ENCODE measurements around the gene AATK. TPM values are rescaled to one million over a fixed set of nuclear protein-coding genes. Genes with fewer than 3 reads are reported as not detected.
"Not testable (repeated sequence)": the region's sequence is repeated elsewhere in the genome, so short reads cannot be mapped to it uniquely, and the experiment has no call there.

Gene AATK
- total RNA-seq, 2 donors from 2014 or later, result 3.4 to 37.0 TPM

DNA sequence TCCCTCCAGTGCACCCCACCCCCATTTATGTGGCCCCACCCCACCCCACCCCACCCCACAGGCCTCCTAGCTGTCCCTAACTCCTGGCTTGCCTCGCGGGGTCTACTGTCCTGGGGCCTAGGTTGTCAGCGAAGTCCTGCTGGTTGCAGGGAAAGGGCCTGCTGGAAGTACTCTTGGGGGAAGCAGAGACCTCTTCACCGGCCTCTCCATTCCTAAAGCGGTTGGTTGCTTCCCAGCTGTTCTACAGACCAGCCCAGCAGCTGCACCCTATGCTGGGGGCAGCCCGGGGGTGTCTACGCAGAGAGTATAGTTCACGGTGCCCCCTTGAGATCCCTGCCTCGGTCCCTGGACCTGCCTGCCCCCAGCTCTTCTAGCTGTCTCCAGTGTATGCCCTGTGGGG is 74.9 kb downstream of the AATK start:
- DNase-seq (no peak), ATAC-seq (no peak)
- intact Hi-C loops (cut with DNase I, micrococcal nuclease), result loop anchor here in 1 of 2 donors (10.0 kb wide), 1 partner anchor 66 kb away; no protein-coding TSS in a partner anchor

DNA sequence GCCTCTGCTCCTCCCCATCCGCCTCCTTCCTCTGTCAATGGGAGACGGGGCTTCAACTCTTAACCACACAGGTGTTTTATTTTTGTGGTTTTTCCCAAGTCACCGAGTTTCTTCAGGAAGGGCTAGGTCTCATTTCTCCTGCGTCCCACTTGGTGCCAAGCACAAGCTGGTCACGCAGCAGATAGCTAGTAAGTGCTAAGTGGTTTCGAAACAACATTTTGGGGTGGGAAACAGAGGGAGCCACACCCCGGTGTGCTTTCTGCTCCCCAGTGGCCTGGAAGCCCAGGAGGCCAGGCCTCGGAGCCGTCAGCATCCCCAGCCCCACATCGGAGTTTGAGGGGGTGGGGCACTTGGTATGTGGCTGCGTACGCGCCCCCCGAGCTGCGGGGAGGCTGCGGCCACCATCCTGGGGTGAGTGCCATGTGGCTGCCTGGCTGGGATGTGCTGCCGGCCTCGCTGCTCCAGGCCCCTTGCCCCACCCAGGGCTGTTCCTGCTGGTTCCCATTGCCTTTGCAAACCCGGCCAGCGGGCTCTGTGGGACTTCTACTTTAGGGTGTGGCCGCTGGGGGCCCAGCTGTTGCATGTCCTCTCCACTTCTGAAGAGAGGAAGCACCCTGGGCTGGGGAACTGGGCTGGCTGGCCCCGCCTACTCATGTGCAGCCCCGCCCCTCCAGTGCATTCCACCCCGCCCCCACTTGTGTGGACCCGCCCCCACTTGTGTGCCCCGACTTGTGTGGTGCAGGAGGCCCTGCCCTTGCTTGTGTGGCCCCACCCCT is 75.5 kb downstream of the AATK start:
- ATAC-seq, result peak; percentile 76
- DNase-seq, result peak; percentile 70 to 72
- intact Hi-C loops (cut with DNase I, micrococcal nuclease), result loop anchor here in 1 of 2 donors (10.0 kb wide), 1 partner anchor 66 kb away; no protein-coding TSS in a partner anchor

DNA sequence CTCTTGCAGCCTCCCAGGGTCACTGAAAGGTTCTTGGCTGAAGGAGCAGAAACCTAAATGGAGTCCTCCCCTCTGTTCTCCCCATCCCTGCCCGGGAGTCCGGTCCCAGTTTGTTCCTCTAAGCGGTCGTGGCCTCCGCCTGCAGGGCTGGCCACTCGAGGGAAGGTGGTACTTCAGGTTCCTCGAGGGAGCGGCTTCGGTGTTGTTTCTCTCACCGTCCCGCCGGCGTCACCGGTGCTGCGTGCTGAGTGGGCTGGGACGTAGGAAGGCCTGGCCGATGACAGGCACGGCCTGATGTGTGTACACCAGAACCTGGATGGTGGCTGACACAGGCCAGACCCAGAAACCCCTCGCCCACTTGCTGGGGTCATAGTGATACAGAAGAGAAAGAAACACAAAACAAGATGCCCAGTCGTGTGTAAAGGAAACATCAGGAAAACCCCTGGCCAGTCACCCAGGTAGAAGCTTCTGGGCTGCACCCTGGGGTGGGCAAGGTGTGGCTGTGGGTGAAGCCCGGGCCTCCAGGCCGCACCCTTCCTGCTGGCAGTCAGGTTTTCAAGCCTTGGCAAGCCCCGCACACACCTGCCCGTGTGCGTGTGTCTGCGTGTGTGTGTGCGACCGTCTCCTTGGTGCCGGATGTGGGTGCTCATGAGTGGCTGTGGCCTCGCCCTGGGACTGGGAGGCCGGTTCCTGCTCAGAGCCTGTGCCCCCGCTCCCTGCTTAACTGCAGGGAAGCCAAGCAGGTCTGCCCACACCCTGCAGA is 79.1 kb downstream of the AATK start:
- intact Hi-C loops (cut with DNase I, micrococcal nuclease), result no loop called here
- peak; percentile 73 for ATAC-seq
- peak; percentile 62 to 67 for DNase-seq

DNA sequence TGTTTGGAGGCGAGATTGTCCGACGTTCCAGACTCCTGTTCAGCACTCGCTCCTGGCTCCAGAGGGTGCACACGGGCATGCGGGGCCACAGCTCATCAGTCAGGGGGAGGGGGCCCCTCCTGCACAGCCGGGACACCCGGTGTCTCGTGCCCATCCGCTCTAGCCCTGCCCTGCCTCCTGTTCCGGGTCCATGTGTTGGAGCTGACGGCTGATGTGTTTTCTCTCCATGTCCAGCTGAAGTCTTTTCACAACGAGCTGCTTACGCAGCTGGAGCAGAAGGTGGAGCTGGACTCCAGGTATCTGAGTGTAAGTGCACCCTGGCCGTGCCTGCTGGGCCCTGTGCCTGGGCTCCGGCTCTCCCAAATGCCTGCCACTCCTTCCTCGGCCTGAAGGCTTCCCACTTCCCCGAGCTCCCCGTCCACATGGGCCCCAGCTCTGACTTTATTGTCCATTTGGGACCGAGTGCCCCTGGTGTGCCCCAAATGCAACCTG is 80.6 kb downstream of the AATK start:
- ATAC-seq (no peak), DNase-seq (no peak)
- intact Hi-C loops (cut with DNase I, micrococcal nuclease), result no loop called here

DNA sequence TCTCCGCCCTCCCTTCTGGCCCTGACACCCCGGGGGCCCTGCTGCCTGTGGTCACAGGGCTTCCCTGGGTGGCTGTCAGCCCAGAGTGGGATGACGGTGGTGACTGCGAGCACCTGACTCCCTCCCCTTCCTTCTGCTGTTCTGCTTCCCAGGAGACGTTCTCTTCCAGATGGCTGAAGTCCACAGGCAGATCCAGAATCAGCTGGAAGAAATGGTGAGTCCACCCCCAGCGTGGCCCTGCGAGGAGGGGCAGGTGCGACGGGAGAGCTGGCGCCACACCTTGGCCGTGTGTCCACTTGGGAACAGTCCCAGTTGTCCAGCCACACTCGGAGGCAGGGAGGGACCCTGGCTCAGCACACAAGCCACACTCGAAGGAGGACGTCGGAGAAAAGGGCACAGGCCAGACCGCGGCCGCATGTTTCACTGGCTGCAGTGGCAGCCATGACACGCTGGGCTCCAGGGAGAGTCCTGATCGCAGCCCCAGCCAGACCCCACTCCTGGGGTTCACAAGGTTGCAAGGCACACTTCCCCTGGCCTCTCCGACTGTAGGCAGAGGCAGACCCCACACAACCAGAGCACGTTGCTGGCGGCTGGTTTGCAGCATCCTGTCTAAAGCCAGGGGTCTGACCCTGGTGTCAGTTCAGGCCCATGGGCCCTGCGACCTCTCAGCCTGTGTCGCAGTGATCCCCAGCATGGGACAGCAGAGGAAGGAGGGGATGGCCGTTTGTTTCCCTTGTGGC is 81.2 kb downstream of the AATK start:
- ATAC-seq (no peak), DNase-seq (no peak)
- intact Hi-C loops (cut with DNase I, micrococcal nuclease), result no loop called here

DNA sequence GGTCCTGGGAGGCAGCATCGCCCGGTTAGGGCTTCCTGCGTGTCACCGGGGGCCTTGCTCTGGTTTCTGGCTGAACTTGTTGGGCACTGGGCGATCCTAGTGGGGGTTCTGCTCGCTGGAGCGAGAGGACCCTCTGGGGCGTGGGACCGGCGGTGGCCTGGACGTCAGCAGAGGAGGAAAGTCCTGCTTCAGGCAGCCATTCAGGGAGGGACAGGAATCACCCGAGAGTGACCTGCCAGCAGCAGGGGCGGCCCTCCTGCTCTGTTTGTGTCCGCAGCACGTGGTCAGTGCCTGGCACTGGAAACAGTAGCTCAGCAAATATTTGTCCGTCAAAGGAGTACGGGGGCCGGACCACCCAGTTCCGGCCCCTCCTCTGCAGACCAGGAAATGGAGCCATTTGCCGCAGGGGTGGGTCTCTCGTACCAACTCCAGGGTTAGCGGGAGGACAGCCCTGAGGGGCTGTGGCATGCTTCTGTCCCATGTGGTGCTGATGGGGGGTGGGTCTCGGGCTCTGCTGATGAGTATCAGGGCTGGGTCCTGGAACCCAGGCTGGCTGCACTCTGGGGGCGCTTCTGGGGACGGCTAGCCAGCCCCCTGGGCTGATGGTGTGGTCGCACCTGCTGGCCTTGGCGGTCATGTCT is 82.8 kb downstream of the AATK start:
- ATAC-seq (no peak), DNase-seq (no peak)
- intact Hi-C loops (cut with DNase I, micrococcal nuclease), result no loop called here

DNA sequence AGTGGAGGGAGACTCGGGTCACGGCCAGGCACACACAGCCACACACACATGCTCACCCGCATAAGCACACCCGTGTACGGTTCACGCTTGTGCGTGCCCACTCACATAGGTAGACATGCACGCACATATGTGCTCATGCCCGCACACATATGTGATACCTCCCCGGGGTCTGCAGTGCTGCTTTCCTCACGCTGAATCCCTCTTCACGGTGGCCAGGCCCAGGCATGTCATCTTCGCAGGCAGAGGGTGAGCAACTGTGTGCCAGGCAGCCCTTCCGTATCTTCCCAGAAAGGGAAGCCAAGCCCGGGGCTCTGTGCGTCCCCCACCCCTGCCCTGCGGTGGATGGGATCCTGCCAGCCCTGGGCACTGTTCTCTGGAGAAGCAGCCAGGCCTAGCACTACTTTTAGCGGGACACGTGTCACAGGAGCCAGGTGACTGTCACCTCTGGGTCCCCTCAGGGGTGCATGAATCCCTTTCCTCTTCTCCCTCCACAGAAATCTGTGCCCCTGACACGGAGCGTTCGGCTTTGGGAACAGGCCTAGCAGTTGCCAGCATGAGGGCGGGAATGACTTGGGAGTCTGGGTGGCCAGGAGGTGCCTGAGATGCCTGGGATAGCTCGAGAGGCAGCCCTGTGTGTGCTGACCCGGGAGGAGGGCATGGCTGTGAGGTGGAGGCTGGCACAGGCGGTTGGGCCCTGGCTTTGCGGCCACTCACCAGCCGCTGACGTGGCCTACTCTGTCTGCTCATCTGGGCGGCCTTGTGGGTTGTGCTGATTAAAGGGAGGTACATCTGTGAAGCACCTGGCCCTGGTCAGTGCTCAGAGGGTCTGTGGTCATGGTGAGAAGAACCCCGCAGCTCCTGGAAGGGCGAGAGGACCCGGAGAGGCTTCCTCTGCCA is 83.6 kb downstream of the AATK start:
- DNase-seq (no peak), ATAC-seq (no peak)
- intact Hi-C loops (cut with DNase I, micrococcal nuclease), result no loop called here

DNA sequence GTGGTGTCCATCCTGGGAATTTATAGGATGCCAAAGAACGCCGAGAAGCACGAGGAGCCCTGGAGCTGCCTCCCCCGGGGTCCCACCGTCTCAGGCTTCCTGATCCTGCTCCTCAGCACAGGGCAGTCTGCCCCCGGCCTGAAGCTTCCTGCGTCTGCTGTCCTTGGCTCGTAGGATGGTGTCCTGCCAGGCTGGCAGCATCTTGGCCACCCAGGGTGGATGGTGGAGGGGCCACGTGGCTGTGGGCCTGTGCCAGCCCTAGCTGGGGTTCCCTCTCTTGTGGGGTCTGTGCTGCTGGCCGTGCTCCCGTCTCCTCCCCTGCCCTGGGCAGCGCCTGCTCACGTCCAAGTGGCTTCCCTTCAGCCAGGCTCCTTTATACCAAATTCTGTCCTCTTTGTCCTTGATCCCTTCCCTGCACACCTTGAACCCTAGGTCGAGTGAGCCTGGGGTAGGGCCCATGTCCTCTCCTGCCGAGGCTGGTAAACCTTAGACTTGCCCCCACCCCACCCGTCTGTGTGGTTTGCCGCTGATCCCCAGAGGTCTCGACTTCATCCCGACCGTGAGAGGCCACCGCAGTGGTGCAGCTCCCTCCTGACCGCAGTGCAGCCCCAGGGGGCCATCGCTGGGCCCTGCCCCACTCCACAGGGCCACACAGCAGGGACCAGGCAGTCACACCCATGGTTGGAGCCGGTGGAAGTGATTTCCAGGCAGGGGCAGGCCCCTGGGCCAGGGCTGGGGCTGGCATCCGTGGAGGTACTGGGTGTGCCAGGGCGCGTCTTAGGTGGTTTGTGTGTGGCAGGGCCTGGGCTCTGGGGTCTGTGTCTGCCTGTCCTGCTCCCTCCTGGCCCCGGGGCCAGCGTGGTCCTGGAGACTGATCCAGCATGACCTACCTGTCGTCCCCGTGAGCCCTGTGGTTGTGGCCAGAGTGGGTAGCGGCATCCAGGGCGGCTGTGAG is 84.5 kb downstream of the AATK start:
- ATAC-seq (no peak), DNase-seq (no peak)
- intact Hi-C loops (cut with DNase I, micrococcal nuclease), result no loop called here

DNA sequence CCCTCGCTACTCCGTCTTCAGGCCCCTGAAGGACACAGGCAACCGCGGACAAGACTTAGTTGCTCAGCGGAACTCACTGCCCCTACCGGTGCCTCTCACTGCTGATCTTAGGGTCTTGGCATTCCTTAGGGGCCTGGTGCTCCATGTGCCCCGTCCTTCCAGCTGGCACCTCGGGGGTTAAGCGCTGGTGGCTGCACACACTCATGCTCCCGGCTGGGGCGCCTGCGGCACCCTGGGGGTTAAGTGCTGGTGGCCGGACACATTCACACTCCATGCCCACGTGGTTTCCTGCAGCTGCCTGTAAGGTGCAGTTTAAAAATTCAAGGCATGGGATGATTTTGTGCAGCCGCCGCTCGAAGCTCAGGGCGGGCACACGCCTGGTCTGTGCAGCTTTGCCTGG is 86.0 kb downstream of the AATK start:
- intact Hi-C loops (cut with DNase I, micrococcal nuclease), result no loop called here
- DNase-seq (no peak), ATAC-seq (no peak)

DNA sequence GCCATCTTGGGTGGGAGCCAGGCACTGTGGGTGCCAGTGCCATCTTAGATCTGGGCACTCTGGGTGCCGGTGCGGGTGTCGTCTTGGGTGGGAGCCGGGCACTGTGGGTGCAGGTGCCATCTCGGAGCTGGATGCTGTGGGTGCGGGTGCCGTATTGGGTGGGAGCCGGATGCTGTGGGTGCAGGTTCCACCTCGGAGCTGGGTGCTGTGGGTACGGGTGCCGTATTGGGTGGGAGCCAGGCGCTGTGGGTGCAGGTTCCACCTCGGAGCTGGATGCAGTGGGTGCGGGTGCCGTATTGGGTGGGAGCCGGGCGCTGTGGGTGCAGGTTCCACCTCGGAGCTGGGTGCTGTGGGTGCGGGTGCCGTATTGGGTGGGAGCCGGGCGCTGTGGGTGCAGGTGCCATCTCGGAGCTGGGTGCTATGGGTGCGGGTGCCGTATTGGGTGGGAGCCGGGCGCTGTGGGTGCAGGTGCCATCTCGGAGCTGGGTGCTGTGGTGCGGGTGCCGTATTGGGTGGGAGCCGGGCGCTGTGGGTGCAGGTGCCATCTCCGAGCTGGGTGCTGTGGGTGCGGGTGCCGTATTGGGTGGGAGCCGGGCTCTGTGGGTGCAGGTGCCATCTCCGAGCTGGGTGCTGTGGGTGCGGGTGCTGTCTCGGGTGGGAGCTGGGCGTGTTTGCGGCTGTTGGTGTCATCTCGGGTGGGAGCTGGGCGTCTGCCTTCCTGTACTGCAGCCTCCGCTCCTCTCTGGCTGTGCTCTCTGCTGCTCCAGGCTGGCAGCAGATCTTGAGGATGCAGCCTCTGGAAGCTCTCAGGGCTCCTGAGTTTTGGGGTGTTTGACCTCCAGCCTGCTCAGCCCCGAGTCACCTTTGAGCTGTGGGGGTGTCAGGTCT is 87.8 kb downstream of the AATK start:
- ATAC-seq; intact Hi-C loops (cut with DNase I, micrococcal nuclease); DNase-seq: not testable (repeated sequence)

DNA sequence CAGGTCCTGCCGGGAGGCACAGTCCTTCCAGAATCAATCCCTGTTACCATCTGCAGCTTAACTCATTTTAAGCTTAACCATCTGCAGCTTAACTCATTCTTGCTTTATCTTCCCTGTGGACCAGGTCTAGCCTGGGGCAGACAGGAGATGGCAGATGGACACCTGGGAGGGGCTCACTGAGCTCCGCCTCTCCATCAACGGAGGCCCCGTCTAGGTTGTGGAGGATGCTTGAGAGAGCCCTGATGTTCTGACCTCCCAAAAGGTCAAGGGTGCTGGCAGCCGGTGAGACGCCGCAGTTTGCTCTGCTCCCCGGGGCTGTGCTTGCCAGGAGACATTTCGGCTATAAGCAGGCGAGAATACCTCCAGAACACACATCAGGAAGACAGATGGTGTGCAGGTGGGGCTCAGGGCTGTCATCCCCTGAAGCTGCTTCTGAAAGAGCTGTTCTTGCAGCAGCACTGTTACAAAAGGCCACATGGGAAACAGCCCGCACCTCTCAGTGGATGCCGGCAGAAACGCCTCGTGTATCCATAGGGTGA is 89.8 kb downstream of the AATK start:
- no peak for DNase-seq
- intact Hi-C loops (cut with DNase I, micrococcal nuclease), result no loop called here
- ATAC-seq, result no peak

DNA sequence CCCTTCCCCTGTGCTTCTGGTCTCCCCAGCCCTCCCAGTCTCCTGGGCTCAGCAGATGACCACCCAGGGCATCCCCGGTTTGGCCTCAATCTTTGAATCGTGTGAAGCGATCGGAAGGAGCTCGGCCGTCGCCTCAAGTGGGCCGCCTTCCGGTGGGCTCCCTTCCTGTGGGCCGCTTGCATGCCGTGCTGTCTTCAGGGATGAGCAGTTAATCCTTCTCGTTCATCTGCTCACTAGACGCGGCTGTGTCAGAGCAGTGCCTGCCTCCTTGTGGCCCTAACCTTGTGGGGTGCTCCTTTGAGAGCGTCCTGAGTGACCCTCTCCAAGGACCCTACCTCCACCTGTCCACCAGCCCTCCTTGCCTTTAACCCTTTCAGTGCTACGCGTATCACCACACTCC is 90.7 kb downstream of the AATK start:
- intact Hi-C loops (cut with DNase I, micrococcal nuclease), result no loop called here
- no peak for DNase-seq
- ATAC-seq, result no peak

DNA sequence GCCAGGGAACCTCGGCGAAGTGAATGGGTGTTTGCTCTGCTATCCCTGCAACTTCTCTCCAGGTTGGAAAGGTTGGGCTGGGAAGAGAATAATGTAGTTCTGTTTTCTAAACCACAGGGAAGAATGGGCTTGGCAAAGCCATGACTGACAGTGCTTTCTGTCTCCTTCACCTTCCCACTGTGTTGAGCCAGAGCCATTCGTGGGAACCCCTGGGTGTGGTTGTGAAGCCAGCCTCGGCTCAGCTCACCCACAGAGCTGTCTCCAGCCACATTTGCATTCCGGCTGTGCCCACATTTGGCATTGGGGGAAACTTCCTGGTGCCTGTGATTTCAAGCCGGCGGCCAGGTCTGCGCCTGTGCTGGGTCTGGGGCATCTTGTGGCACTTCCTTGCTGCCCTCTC is 91.1 kb downstream of the AATK start:
- DNase-seq (no peak), ATAC-seq (no peak)
- intact Hi-C loops (cut with DNase I, micrococcal nuclease), result no loop called here

DNA sequence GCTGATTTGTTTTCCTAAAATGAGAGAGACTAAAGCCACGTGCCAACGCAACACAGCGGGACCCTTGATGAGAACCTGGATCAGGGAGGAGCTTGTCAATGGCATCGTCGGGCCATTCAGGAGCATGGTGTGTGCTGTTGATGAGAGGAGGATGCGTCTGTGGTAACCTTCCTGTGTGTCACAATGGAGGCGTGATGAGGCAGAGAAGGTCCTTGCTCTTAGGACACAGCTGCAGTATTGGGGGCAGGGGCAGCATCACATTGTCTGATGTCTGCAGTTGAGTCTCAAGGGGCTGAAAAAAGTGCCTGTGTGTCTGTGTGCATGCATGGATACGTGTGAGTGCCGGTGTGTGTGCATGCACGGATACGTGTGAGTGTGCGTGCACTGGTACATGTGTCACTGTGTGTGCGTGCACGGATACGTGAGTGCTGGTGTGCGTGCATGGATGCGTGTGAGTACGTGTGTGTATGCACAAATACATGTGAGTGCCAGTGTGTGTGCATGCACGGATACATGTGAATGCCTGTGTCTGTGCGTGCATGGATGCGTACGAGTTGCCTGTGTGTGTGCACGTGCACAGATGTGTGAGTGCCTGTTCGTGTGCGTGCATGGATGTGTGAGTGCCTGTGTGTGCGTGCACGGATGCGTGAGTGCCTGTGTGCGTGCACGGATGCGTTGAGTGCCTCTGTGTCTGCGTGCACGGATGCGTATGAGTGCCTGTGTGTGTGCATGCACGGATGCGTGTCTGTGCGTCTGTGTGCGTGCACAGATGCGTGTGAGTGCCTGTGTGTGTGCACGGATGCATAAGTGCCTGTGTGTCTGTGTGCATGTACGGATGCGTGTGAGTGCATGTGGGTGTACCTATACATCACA is 91.8 kb downstream of the AATK start:
- no peak for DNase-seq
- ATAC-seq, result no peak
- intact Hi-C loops (cut with DNase I, micrococcal nuclease), result no loop called here

All from left colon (tissue), 2 donors.